Chondrocyte (in vitro differentiated cells): Measurements from ENCODE around the gene ZNF438. TPM values are rescaled to one million over a fixed set of nuclear protein-coding genes. Genes with fewer than 3 reads are reported as not detected.
"Not testable (repeated sequence)": the region's sequence is repeated elsewhere in the genome, so short reads cannot be mapped to it uniquely, and the experiment has no call there.

Experiments used
- DNase-seq: peaks from one replicate; pipeline ENCODE4 v3.0.0; 2021; ENCODE audit warnings: mixed read lengths, low spot score
- H3K27ac Mint-ChIP-seq: one replicate; pipeline ENCODE4 v1.8.0; 2021; ENCODE audit warnings: mild to moderate bottlenecking, moderate library complexity, mixed read lengths; ENCODE audit not compliant: unreplicated experiment
- H3K27me3 Mint-ChIP-seq: 2 replicates; pipeline ENCODE4 v1.8.0; 2021; ENCODE audit warnings: low read depth, mixed read lengths
- H3K36me3 Mint-ChIP-seq: 2 replicates; pipeline ENCODE4 v1.8.0; 2021; ENCODE audit warnings: low read depth, mixed read lengths
- H3K4me1 Mint-ChIP-seq: 2 replicates; pipeline ENCODE4 v1.8.0; 2021; ENCODE audit warnings: low read depth, mild to moderate bottlenecking, mixed read lengths
- H3K4me3 Mint-ChIP-seq: one replicate; pipeline ENCODE4 v1.8.0; 2021; ENCODE audit warnings: mild to moderate bottlenecking, moderate library complexity, mixed read lengths; ENCODE audit not compliant: unreplicated experiment
- H3K9me3 Mint-ChIP-seq: 2 replicates; pipeline ENCODE4 v1.8.0; 2021; ENCODE audit warnings: low read depth, mixed read lengths
- total RNA-seq: library from RNA; stranded (reverse); gene quantifications from 3 replicates; pipeline ENCODE4 v1.2.1, GENCODE V29; 2021
- TF ChIP-seq, protein P1 (sequence below): fragments of 200-600 bp; sonication (generic); IDR thresholded peaks from 2 replicates; pipeline ENCODE4 v1.5.0; 2021; ENCODE audit warnings: antibody characterized with exemption, mild to moderate bottlenecking, moderate library complexity

ZNF438 gene
- total RNA-seq, 1 donor from 2014 or later: 4.9 TPM

DNA sequence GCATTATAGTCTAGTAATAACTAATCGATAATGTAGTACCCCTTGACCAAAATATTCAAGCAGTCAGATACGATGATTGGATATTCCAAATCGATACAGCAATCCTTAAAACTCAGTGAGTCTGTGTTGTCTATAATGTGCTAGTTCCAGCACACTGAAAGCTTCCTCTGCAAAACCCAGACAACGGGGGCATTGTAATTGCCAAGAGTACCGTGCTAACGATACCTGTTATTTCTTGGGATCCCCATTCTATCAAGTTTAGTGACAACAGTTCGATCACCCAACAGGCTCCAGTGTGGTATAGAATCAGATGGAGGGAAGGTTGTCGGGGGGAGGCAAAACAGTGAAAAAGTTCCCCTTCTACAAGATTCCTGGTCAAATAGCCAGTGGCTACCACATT, 865 bp downstream of the ZNF438 start:
- peaks cover 3% of the 10 kb centered on the region for H3K9me3 Mint-ChIP-seq
- peak overlapping the region; percentile 75 for H3K4me3 Mint-ChIP-seq

DNA sequence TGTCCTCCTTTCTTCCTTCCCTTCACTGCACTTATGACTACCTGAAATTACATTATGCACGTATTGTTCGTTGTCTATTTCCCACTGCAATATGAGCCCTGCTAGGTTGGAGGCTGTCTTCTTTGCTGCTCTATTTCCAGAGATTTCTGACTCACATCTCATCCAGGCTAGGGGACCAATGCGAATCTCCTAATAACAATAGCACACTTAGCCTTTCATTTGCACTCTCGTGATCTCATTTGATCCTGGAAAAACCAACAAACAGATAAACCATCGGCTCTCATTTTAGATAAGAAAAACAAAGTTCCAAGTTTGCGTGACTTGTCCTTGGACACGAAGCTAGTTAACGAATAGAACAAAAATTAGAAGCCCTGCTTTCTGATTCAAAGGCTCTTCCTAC, 1.4 kb downstream of the ZNF438 start:
- H3K4me1 Mint-ChIP-seq: peaks cover 58% of the 10 kb centered on the region
- TF ChIP-seq, protein P1, sequence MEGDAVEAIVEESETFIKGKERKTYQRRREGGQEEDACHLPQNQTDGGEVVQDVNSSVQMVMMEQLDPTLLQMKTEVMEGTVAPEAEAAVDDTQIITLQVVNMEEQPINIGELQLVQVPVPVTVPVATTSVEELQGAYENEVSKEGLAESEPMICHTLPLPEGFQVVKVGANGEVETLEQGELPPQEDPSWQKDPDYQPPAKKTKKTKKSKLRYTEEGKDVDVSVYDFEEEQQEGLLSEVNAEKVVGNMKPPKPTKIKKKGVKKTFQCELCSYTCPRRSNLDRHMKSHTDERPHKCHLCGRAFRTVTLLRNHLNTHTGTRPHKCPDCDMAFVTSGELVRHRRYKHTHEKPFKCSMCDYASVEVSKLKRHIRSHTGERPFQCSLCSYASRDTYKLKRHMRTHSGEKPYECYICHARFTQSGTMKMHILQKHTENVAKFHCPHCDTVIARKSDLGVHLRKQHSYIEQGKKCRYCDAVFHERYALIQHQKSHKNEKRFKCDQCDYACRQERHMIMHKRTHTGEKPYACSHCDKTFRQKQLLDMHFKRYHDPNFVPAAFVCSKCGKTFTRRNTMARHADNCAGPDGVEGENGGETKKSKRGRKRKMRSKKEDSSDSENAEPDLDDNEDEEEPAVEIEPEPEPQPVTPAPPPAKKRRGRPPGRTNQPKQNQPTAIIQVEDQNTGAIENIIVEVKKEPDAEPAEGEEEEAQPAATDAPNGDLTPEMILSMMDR: no peak
- H3K36me3 Mint-ChIP-seq: no peaks in the 10 kb centered on the region
- no peak overlapping the region for H3K27ac Mint-ChIP-seq
- H3K27me3 Mint-ChIP-seq: no peaks in the 10 kb centered on the region
- H3K4me3 Mint-ChIP-seq: no peak overlapping the region
- no peak for DNase-seq
- H3K9me3 Mint-ChIP-seq: peaks cover 3% of the 10 kb centered on the region

More for the DNA sequence above, 865 bp downstream of the ZNF438 start:
- Mint-ChIP-seq H3K36me3 (no peaks in the 10 kb centered on the region), H3K27ac (peak overlapping the region; percentile 96), H3K4me1 (peaks cover 63% of the 10 kb centered on the region), H3K27me3 (no peaks in the 10 kb centered on the region)
- TF ChIP-seq, protein P1: no peak
- no peak for DNase-seq

DNA sequence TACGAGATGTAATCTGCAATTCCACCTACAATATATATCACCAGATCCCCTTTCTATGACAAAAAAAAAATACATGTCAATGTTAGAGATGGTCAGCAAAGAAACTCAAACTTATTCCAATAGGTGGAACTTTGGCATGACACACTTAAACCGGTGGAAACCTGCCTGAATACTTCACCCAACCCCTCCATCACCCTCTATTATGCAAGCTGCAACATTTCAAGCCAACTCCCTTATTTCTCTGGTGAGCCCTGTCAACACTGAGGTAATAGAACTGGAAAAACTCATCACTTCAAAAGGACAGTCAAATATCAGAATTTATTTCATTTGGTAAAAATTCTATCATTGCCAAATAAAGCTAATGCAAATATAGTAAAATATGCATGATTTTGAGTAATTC, 3.6 kb downstream of the ZNF438 start:
- peaks cover 42% of the 10 kb centered on the region for H3K4me1 Mint-ChIP-seq
- TF ChIP-seq, protein P1: no peak
- H3K27me3 Mint-ChIP-seq: no peaks in the 10 kb centered on the region
- no peak overlapping the region for H3K27ac Mint-ChIP-seq
- H3K4me3 Mint-ChIP-seq: no peak overlapping the region
- DNase-seq: no peak
- H3K36me3 Mint-ChIP-seq: no peaks in the 10 kb centered on the region
- H3K9me3 Mint-ChIP-seq: peaks cover 1% of the 10 kb centered on the region

DNA sequence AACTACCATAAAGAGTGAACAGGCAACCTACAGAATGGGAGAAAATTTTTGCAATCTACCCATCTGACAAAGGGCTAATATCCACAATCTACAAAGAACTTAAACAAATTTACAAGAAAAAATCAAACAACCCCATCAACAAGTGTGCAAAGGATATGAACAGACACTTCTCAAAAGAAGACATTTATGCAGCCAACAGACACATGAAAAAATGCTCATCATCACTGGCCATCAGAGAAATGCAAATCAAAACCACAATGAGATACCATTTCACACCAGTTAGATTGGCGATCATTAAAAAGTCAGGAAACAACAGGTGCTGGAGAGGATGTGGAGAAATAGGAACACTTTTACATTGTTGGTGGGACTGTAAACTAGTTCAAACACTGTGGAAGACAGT, 5.4 kb downstream of the ZNF438 start:
- not testable (repeated sequence) for H3K27ac Mint-ChIP-seq
- peaks cover 31% of the 10 kb centered on the region for H3K4me1 Mint-ChIP-seq

DNA sequence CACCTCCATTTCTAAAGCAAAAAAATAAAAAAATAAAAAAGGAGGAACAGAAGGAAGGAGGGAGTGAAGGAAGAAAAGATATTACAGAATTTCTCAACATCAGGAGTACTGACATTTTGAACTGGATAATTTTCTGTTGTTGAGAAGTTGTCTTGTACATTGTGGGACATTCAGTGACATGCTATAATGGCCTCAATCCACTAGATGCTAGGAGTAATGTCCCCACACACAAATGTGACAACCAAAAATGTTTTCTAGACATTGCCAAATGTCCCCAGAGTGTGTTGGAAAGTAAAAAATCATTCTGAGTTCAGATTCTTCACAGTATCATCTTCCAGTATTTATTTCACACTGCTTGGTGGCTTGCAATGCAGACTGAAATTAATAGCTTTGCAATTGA, 6.5 kb downstream of the ZNF438 start:
- H3K4me3 Mint-ChIP-seq: no peak overlapping the region
- no peaks in the 10 kb centered on the region for H3K27me3 Mint-ChIP-seq
- H3K9me3 Mint-ChIP-seq: no peaks in the 10 kb centered on the region
- H3K4me1 Mint-ChIP-seq: peaks cover 20% of the 10 kb centered on the region
- no peak overlapping the region for H3K27ac Mint-ChIP-seq
- TF ChIP-seq, protein P1: no peak
- DNase-seq: no peak
- no peaks in the 10 kb centered on the region for H3K36me3 Mint-ChIP-seq

More for the DNA sequence above, 5.4 kb downstream of the ZNF438 start:
- not testable (repeated sequence) for DNase-seq, H3K4me3 Mint-ChIP-seq, H3K36me3 Mint-ChIP-seq, H3K9me3 Mint-ChIP-seq, H3K27me3 Mint-ChIP-seq

DNA sequence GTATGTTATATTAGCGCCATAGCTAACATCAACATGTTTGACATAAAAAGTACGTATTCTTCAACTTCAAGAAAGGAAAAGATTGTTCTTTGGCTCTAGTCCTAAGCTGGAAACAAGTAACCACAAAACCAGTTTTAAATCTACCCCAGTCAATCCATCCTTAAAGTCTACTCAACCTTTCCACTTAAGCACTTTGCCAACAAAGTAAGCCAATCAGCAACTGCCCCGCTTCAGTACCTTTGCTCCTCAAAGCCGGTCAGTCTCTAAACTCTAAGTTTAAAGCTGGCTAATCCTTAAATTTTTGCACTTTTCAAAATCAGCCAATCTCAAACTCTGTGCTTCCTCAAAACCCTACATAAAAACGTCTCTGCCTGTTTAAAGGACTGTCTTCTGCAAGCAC, 8.1 kb downstream of the ZNF438 start:
- H3K4me1 Mint-ChIP-seq: peaks cover 14% of the 10 kb centered on the region
- no peak overlapping the region for H3K4me3 Mint-ChIP-seq
- H3K9me3 Mint-ChIP-seq: no peaks in the 10 kb centered on the region
- H3K36me3 Mint-ChIP-seq: no peaks in the 10 kb centered on the region
- TF ChIP-seq, protein P1: no peak
- no peak overlapping the region for H3K27ac Mint-ChIP-seq
- H3K27me3 Mint-ChIP-seq: no peaks in the 10 kb centered on the region
- no peak for DNase-seq
